HUES48 (cell line): ENCODE data around the gene PRKAR1B.

Experiments
- H3K27ac ChIP-seq: one replicate; pipeline ENCODE4 v1.7.0; 2013; ENCODE audit warnings: low read depth, low read length, inconsistent platforms
- H3K27me3 ChIP-seq: 2 replicates; pipeline ENCODE4 v1.6.1; 2013; ENCODE audit warnings: mild to moderate bottlenecking, low read length; ENCODE audit not compliant: control insufficient read depth, insufficient read depth
- H3K36me3 ChIP-seq: 2 replicates; pipeline ENCODE4 v1.6.1; 2013; ENCODE audit warnings: low read length; ENCODE audit not compliant: control insufficient read depth, insufficient read depth
- H3K4me1 ChIP-seq: 2 replicates; pipeline ENCODE4 v1.6.1; 2013; ENCODE audit warnings: mild to moderate bottlenecking, low read length; ENCODE audit not compliant: control insufficient read depth, insufficient read depth
- H3K4me3 ChIP-seq: 2 replicates; pipeline ENCODE4 v1.5.1; 2013; ENCODE audit warnings: mild to moderate bottlenecking, low read depth, low read length
- H3K9ac ChIP-seq: 2 replicates; pipeline ENCODE4 v1.6.1; 2013; ENCODE audit warnings: mild to moderate bottlenecking, low read depth, low read length, moderate library complexity
- H3K9me3 ChIP-seq: 2 replicates; pipeline ENCODE4 v1.6.1; 2013; ENCODE audit warnings: low read length; ENCODE audit not compliant: control insufficient read depth, insufficient read depth

The PRKAR1B gene

DNA sequence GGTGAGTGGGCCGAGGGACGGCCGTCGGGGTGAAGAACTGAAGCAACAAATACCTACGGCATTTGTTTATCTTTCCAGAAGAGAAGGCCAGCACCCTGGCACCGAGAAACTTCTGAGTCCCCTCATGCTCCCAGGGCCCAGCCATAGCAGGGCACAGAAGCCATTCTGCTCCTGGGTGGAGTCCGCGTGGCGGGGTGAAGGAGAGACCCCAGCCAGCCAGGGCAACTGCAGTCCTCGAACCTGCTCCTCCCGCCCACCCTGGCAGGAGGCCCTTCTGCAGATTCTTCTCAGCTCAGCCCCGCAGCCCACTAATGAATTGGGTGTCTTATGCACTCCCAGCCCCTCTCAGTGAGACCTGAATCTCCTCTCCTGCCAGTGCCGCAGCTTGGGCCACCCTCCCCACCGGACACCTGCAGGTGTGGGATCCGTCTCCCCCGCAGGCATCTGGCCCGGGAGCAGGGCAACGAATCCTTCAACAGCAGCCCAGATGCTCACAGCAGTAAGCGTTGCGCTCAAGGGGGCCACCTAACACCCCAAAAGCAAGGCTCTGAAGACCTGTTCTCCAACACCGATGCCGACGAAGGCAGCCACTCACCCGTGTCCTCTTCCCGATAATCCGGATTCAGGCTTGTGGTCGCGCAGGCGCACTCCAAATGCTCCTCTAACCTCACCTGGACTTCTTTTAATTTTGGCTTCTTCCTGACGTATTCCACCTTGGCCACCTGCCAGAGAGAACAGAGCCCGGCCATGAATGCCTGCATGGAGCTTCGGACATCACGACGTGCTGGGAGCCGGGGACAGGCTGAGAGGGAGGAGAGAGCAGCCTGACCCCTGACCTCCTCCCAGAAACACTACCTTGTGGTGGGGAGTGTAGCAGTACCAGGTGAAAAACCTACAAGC lies 226.3 kb downstream of the PRKAR1B start:
- H3K27ac ChIP-seq, result no peak overlapping the region
- no peaks in the 10 kb centered on the region for H3K9me3 ChIP-seq
- no peaks in the 10 kb centered on the region for H3K4me1 ChIP-seq
- no peak overlapping the region for H3K4me3 ChIP-seq
- H3K27me3 ChIP-seq, result no peaks in the 10 kb centered on the region
- no peak overlapping the region for H3K9ac ChIP-seq
- H3K36me3 ChIP-seq, result peaks cover 40% of the 10 kb centered on the region

DNA sequence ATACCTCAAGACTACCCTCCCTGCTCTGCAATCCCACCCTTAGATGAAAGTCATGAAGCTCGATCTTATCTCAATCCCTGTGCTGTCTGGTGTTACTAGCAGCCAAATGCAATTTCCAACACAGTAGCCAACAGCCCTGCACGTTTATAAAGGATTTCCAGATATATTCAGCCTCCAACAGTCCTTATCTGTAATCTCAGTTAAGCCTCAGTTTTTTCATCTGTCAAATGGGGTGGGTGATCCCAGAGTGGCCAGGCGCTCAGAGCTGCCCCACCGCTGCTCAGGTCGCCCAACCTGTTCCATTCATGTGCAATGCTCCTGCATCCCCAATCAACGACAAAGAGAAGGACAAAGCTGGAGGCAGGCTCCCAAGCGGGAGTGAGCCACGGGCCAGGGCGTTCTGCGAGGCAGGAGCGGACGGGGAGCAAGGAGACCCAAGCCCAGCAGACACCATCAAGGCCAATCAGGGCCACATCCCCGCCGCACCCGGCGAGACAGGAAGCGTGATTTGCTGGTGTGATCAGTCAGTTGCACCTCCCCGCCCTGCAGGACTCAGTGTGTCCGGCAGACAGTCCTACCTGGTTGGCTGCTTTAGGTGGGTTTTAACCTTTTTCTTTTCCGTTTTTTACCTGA lies 227.1 kb downstream of the PRKAR1B start:
- Histone ChIP-seq H3K4me3 (no peak overlapping the region), H3K9ac (no peak overlapping the region), H3K36me3 (peaks cover 40% of the 10 kb centered on the region), H3K9me3 (no peaks in the 10 kb centered on the region), H3K27me3 (no peaks in the 10 kb centered on the region), H3K27ac (no peak overlapping the region), H3K4me1 (no peaks in the 10 kb centered on the region)
